Measurements from ENCODE around the gene BRMS1.
"Not testable (repeated sequence)": the region's sequence is repeated elsewhere in the genome, so short reads cannot be mapped to it uniquely, and the experiment has no call there.

Gene BRMS1

DNA sequence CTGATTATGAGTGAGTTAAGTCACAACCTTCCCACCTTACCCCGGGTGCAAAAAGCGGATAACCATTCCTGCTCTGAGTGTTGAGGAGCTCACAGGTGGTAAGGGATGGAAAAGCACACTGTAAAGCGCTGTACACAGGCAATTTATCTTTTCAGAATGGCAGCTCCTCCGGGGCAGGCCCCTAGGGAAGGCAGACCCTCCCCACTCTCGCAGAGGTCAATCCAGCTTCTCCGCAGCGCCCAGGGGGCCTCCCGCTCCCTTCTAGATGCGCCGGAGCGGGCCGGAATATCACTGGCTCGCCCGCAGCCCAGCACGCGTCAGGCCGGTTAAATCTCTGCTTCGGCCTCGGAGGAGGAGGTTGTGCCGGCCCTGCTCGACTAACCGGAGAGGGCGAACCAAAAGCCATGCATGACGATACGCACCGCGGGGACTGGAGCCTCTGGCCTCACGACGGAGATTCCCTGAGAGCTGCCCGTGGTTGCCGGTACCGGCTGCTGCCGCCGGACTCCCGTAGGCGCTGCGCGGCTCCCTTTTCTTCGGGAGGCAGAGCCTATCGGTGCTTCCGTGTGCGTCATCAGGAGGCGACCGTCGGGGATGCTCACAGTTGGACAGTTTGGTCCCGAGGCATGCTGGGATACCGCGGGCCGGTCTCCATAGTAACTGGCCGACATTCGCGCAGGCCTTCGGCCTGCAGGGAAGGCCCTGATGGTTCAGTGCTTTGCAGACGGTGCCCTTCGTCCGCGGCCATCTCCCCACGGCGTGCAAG, at the start of gene BRMS1:
BRMS1 (minus strand) TSS at position 555 of the 766 bp plus-strand sequence. CDS start 2,870 bp downstream, outside the sequence.
- DNase-seq, result peak; percentile 77

DNA sequence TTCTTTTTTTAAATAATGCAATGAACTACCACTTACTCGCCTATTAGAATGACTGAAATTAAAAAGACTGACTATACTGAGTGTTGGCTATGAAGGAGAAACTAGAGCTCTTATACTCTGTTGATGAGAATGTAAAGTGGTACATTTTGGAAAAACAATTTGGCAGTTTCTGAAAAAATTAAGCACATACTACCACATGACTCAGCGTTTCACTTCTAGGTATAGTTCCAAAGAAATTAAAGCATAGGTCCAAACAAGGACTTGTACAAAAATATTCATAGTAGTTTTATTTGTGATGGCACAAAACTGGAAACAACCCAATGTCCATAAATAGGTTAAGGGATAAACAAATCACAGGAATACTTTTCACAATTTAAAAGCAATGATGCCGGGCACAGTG, 49.0 kb upstream of the BRMS1 start:
- DNase-seq, result no peak

DNA sequence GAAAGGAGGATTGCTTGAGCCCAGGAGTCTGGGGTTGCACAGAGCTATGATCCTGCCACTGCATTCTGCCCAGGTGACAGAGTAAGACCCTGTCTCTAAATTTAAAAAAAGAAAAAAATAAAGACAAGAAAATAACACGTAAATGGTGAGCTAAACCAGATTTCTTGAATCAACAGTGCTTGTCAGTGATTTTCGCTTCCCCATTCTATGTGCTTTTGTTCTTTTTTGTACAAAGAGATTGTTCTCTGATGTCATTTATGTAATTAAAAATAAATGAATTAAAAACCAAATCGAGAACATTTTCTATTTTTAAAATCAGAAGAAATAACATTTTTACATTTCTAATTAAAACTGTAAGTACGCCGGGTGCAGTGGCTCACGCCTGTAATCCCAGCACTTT, 46.4 kb upstream of the BRMS1 start:
- no peak for DNase-seq

- peak; percentile 3 for DNase-seq
Measured at GRCh38 chr11:66388780-66389386, 44.0 kb upstream of the BRMS1 start.

DNA sequence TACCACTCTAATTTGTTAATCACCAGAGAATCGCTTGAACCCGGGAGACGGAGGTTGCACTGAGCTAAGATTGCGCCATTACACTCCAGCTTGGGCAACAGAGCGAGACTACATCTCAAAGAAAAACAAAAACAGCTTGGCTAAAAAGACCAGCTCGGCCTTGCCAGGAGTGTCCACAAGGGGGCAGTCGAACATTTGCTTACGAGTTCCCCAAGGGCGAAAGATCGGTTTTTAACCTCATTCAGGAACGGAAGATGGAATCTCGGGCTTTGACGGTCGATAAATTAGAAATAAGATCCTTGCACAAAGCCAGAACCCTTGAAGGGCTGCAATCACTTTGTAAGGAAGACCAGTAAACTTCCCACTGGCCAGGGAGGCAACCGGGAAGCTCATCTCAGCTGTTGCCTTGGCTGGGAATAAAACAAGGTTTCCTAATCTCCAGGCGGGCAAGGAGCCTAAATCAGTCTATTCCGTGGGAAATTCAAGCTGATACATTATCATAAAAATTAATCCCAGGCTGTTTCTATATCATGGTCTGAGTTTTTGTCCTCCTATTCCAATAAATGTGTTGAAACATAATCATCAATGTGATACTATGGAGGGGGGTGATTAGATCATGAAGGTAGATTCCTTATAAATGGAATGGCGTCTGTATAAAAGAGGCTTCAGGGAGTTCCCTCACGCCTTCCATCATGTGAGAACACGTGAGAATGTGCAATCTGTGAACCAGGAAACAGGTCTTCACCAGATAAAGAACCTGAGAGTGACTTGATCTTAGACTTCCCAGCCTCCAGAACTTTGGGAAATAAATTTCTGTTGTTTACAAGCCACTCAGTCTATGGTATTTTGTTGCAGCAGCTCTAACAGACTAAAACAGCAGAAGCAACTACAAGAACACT, 41.5 kb upstream of the BRMS1 start:
- peak; percentile 18 for DNase-seq

DNA sequence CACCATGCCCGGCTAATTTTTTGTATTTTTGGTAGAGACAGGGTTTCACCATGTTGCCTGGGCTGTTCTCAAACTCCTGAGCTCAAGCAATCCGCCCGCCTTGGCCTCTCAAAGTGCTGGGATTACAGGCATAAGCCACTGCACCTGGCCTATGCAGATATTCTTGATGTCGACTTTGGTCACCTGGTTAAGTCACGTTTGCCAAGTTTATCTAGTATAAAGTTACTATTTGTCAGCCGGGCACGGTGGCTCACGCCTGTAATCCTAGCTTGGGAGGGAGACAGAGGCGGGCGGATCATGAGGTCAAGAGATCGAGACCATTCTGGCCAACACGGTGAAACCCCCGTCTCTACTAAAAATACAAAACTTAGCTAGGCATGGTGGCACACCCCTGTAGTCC, 39.4 kb upstream of the BRMS1 start:
- DNase-seq, result not testable (repeated sequence)

GRCh38 chr11:66380264-66380663, 35.4 kb upstream of the BRMS1 start:
- not testable (repeated sequence) for DNase-seq

DNA sequence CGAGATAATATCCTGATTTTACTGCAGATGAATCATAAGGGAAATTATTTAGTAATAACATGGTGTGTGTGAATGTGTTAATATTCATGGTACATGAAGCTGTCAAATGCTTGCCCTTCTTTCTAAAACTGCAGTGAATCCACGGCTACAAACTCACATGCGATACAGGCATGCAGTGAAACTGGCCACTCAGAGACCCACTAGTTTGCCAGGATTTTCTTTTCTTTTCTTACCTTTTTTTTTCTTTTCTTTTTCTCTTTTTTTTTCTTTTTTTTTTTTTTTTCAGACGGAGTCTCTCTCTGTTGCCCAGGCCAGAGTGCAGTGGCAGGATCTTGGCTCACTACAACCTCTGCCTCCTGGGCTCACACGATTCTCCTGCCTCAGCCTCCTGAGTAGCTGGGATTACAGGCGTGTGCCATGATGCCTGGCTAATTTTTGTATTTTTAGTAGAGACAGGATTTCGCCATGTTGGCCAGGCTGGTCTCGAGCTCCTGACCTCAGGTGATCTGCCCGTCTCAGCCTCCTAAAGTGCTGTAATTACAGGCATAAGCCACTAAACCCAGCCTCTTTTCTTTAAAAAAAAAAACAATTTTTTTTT, 28.9 kb upstream of the BRMS1 start:
- not testable (repeated sequence) for DNase-seq

GRCh38 chr11:66373265-66373664, 28.4 kb upstream of the BRMS1 start:
- DNase-seq, result no peak

- peak; percentile 48 for DNase-seq
Measured at GRCh38 chr11:66371627-66372415, 26.9 kb upstream of the BRMS1 start, which contains the start of gene SLC29A2. Gene SLC29A2, minus strand, starts transcription at chr11:66371760. Its CDS starts 169 bp downstream, at chr11:66371591.

DNA sequence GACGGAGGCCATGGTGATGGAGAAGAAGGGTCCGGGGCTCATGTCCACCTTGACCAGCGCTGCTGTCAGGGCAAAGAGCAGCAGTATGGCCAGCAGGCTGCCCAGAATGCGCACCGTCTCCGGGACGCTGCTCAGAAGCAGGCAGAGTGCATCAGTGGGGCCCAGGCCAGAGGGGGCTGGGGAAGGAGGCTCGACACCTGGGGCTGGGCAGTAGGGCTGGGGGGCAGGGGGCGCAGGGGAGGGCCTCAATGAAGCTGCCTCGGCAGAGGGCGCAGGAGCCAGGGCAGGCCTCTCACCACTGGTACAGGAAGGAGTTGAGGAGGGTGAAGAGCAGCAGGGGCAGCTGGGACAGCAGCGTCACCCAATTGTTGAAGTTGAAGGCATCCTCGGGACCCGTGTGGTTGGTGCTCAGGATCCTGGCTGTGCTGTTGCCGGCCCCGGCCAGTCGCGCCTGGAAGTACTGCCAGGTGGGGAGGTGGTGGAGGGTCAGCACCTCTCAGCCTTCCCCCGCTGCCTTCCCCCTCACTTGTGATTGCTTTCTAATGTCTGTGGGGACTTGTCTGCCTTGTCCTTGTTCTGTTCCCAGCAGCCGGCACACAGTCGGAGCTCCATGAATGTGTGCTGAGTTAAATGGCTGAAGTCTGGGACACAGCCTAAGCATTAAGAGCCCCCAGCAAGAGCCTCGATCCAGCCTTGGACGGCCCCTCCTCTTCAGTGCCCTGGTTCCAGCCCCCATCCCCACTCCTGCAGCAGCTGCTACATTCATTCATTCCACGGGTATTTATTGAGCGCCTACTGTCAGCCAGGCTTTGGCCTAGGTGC, 24.4 kb upstream of the BRMS1 start:
- no peak for DNase-seq

DNA sequence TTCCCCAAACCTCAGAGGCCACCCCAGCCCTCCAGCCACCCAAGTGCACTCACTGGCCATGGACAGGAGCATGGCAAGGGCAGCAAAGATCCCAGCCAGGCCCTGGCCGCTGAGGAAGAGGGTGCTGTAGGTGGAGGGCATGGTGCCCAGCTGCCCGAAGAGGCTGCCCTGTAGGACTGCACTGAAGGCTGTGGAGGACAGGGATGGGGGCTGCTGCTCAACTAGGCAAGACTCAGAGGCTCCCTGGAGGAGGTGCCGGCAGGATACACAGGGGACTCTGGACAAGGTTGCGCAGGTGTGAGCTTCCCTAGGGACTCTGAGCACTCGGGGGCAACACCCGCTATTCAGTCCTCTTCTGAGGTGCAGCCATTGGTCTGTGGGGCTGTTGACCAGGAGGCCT, 23.6 kb upstream of the BRMS1 start:
- DNase-seq, result no peak

GRCh38 chr11:66367561-66368312, 22.8 kb upstream of the BRMS1 start:
- DNase-seq, result no peak

DNA sequence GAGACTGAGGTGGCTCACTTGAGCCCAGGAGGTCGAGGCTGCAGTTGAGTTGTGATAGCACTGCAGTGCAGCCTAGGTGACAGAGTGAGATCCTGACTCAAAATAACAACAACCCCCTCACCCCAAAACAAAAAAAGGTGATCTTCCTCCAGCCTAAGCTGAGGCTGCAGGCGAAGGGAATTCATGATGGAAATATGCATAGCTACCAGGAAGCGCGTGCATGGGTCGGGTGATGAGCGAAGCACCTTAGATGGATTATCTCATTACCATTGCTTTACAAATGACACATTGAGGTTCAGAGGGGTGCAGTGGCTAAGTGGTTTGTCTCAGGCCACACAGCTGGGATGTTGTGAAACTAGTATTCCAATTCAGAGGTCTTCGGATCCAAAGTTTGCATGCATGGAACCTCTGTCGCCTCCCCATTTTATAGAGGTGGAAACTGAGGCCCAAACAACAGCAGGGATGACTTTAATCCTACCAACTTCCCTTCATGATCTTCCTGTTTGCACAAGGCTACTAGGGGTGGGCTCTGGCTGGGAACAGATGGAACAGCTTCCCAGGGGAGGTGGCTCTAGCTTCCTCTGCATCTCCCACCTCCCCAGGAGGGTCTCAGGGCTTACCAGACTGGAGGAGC, 22.1 kb upstream of the BRMS1 start:
- DNase-seq, result no peak

GRCh38 chr11:66365711-66366619, 21.1 kb upstream of the BRMS1 start:
- DNase-seq, result no peak

GRCh38 chr11:66365166-66365565, 20.3 kb upstream of the BRMS1 start:
- DNase-seq, result no peak

DNA sequence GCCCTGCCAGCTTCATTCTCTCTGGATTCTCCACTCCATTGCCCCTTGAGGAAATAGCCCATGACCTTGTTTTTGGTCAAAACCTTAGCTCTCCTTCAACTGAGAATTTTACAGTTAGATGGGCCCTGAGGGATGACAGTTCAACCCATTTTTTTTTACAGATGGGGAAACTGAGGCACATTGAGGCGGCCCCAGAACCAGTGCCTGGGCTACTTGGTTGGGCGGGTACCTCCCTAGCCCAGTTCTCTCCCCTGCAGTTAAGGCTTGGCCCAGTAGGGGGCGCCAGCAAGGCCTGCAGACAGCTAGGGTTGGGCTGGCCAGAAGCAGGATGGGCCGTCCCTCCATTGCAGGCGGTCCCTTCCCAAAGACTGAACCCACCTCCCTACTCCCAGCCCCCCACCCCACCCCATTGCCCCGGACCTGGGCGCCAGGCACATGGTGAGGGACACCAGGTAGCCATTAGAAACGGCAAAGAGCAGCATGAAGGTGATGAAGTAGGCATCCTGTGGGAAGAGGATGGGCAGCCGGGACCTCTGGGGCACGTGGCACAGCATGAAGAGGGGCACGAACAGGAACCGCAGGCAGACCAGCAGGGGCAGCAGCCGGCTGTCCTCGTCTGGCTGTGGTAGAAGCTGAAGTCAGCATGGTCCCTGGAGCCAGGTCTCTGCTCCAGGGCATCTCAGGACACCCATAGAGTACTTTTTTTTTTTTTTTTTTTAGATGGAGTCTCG, 19.1 kb upstream of the BRMS1 start:
- no peak for DNase-seq

DNA sequence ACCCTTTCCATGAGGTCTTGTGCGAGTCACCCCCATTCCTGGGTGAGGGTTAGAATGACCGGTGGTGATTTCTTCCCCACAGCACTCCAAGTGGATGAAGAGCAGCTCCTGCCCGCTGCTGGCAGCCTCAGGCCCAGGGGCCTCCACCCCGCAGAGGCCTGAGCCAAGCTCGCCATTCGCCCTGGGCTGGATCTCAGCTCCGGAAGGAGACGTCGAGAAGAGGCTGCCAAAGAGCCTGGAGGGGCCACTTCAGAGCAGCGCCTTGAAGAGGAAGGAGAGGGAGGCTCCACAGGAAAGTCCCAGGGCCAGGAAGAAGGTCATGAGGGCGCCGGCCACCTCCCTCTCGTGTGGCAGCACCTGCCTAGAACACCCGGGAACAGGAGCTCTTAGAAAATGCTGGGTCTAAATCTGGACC, 18.3 kb upstream of the BRMS1 start:
- no peak for DNase-seq

All from NCI-H2081 treated with DMSO at 0.1 percent for 48 hours (cell line).